ENCODE results near the gene ATP6V1G1.
A peak's percentile ranks its signal among the peaks of the same experiment; 100 is the strongest.
"Not testable (repeated sequence)": the region's sequence is repeated elsewhere in the genome, so short reads cannot be mapped to it uniquely, and the experiment has no call there.

Gene ATP6V1G1

DNA sequence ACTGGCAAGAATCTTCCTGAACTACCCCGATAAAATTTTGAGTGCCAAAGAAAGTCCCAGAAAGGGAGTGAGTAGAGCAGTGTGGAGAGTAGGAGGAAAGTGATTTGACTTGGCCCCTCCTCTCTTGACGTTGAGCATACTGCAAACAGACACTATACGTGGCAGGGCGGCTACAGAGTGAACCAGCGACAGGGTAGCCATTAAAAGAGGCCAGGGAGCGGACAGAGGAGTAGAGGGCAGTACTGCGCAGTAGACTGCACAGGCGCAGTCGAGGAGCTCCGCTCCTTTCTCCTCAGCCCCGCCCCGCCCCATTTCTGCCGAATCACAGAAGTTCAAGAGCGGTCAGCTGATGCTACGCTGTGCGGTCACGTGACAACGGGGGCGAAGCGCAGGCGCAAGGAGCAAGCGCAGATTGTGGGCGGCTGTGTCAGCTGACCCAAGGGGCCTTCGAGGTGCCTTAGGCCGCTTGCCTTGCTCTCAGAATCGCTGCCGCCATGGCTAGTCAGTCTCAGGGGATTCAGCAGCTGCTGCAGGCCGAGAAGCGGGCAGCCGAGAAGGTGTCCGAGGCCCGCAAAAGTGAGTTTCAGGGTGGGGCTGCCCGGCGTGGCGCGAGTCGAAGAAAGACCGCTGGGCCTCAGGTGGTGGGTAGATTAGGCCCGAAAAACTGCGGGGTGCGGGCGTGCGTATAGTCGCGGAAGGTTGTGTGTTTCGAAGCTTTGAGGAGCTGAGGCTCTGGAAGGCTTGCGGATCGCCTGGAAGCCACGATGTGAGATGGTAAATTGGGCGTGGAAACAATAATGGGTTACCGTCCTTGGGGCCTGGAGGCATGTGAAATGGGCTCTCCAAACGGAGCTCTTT lies at the start of gene ATP6V1G1:
Gene ATP6V1G1, plus strand, starts transcription at position 425 of the 858 bp plus-strand sequence. Its CDS starts 70 bp downstream, at position 495.
- DNase-seq (ENCODE audit: low read depth): peak; percentile 97

DNA sequence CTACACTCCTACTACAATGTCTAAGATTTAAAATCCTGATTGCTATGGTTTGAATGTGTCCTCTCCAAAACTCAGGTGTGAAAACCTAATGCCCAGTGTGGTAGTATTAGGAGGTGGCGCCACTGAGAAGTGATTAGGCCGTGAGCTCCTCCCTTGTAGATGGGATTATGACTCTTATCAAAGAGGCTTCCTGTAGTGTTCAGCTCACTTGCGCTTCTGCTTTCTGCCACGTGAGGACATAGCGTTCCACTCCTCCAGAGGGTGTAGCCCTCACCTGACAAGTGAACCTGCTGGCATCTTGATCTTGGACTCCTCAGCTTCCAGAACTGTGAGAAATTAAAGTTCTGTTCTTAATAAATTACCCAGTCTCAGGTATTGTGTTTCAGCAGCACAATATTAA lies 49.3 kb upstream of the ATP6V1G1 start:
- DNase-seq (ENCODE audit: low read depth): no peak

- DNase-seq (ENCODE audit: low read depth): no peak
Measured at GRCh38 chr9:114539701-114540380, 47.7 kb upstream of the ATP6V1G1 start.

DNA sequence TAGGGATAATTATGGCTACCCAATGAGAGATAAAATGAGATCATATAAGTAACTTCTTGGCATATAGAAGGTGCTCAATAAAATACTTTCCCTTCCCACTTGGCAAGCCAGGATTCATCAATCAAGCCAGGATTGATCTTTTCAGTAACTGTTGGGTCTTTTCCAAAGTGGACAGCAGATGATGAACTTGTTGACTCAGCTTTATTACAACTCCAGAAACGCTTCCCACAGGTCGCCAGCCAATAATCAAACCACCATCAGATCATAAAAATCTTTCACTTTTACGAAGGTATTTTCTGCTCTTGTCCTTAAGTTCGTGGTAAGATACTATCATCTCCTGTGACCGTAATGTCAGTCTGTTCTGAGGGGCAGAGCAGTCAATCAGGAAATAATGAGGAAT lies 42.5 kb upstream of the ATP6V1G1 start:
- DNase-seq (ENCODE audit: low read depth): no peak

GRCh38 chr9:114546851-114547250 lies 40.7 kb upstream of the ATP6V1G1 start:
- no peak for DNase-seq (ENCODE audit: low read depth)

DNA sequence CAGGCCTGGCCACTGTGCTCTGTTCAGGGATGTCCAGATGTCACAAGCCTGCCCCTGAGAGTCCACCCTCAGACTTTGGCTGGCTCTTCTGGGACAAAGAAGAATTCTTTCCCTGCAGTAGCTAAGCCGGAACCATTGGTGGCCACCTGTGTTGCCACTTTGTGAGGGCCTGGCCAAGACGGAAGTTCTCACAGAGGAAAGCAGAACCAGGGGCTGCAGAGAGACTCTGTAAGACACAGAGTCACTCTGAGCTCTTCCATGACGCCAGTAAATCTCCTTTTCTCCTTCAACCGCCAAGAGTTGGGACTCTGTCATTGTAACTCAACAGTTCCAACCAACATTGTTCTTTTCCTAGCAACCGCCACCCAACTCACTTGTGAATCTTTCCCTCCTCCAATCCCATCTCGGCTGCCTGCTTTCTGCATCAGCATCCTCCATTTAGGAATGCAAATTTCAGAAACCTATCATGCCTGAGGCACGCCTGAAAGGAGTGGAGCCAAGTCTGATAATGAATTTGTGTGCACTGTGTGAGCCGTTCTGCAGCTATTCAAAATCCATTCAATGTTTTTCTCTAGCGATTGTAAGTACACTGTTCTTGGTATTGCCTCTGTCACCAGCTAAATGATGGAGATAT lies 37.8 kb upstream of the ATP6V1G1 start:
- DNase-seq (ENCODE audit: low read depth): no peak

GRCh38 chr9:114551750-114552685 lies 35.6 kb upstream of the ATP6V1G1 start:
- DNase-seq (ENCODE audit: low read depth): no peak

GRCh38 chr9:114552706-114553105 lies 34.9 kb upstream of the ATP6V1G1 start:
- no peak for DNase-seq (ENCODE audit: low read depth)

GRCh38 chr9:114553202-114553601 lies 34.4 kb upstream of the ATP6V1G1 start:
- DNase-seq (ENCODE audit: low read depth): no peak

DNA sequence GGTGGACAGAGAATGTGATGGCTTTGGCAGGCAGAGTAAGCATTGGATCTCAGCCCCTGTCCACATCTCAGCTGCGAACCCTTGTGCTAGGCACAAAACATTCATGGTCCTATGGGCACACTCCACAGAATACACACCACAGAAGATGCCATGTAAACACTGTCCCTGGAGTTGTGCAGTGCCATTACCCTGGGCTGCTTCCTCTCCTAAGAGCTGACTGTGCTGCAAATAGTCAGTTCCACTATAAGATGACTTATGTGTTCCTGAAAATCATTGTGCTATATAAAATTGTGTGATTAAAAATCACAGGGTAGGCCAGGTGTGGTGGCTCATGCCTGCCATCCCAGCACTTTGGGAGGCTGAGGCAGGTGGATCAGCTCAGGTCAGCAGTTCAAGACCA lies 31.9 kb upstream of the ATP6V1G1 start:
- no peak for DNase-seq (ENCODE audit: low read depth)

GRCh38 chr9:114558027-114558675 lies 29.4 kb upstream of the ATP6V1G1 start:
- DNase-seq (ENCODE audit: low read depth): no peak

- DNase-seq (ENCODE audit: low read depth): no peak
Measured at GRCh38 chr9:114559830-114560513, 27.6 kb upstream of the ATP6V1G1 start.

DNA sequence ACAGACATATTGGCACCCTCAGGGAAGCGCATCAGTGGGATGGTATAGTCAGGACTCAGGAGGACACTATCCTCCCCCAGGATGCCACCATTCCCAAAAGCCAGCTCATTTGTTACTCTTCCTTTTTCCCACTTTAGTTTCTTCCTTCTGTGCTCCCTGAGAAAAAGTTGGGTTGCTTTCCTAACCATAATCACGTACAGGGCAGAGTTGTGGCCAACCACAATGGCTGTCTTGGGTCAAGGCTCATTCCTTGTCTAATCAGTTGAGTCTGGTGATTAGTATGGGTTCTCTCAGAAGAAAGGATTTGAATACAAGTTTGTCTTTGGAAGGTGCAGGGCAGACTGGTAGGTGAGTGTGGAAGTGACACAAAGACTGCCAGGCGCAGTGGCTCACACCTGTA lies 26.6 kb upstream of the ATP6V1G1 start:
- DNase-seq (ENCODE audit: low read depth): no peak

DNA sequence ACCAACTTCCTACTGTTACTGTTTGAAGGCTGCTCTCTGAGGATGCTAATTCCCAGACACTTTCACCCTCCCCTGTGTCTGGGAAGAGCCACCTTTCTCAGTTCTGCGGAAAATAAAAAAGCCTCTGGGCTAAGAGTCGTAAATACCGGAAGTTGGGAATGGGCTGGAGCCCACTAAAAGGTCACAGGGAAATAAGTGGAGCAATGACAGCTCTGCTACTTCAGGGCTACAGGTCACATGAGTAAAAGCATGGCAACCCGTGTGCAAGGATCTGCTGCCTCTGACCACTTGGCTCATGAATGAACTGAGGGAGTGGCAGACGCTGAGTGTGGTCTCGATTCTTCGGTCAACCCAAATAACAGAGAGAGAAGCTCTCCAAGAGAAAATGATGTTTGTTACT lies 25.8 kb upstream of the ATP6V1G1 start:
- no peak for DNase-seq (ENCODE audit: low read depth)

DNA sequence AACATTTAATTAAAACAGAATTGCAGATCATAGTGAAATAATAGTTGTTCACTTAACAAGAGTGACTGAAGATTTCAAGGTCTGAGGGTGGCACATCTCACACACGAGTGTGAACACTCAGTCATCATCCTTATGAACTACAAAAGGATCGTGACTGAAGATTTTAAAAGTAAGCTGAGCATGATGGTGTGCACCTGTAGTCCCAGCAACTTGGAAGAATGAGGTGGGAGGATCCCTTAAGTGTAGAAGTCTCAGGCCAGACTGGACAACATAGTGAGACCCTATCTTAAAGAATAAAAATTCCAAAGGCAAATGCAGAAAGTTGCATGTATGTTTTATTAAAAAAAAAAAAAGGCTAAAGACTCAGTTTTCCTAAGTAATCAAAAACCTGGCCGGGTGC lies 22.4 kb upstream of the ATP6V1G1 start:
- no peak for DNase-seq (ENCODE audit: low read depth)

DNA sequence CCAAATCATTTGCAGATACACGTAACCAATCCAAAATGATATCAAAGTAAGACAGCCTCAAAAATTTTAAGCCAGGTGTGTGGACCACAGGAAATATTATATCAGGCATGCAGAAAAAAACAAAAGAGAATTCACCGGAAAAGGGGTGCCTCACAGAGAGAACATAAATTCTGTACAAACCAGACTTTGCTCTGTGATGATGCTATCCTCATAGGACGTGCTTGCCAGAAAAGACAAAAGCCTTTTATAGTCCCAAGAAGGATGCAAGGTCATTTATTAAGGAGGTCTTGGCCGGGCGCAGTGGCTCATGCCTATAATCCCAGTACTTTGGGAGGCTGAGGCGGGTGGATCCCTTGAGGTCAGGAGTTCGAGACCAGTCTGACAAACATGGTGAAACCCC lies 16.8 kb upstream of the ATP6V1G1 start:
- no peak for DNase-seq (ENCODE audit: low read depth)

DNA sequence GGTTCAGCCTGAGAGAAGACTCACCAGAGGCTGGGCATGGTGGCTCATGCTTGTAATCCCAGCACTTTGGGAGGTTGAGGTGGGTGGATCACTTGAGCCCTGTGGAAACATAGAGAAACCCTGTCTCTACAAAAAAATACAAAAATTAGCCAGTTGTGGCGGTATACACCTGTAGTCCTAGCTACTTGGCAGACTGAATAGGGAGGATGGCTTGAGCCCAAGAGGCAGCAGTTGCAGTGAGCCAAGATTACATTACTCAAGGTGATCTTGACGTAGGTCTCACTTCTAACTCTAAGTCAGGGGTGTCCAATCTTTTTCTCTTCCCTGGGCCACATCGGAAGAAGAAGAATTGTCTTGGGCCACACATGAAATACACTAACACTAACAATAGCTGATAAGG lies 16.2 kb upstream of the ATP6V1G1 start:
- no peak for DNase-seq (ENCODE audit: low read depth)

- DNase-seq (ENCODE audit: low read depth): no peak
Measured at GRCh38 chr9:114572199-114572598, 15.4 kb upstream of the ATP6V1G1 start.

GRCh38 chr9:114574438-114574837 lies 13.1 kb upstream of the ATP6V1G1 start:
- DNase-seq (ENCODE audit: low read depth): no peak

DNA sequence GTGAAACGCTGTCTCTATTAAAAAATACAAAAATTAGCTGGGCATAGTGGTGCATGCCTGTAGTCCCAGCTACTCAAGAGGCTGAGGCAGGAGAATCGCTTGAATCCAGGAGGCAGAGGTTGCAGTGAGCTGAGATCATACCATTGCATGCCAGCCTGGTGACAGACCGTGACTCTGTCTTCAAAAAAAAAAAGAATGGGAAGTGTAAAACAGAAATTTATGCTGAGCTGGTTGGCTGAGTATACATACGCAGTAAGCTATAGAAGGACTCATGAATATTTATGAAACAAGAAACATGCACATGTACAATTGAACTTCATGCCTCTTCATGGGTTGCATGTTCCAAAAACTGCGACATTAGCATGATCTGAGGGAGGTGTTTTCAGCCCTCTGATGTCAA lies 10.8 kb upstream of the ATP6V1G1 start:
- not testable (repeated sequence) for DNase-seq (ENCODE audit: low read depth)

GRCh38 chr9:114578134-114578533 lies 9.4 kb upstream of the ATP6V1G1 start:
- not testable (repeated sequence) for DNase-seq (ENCODE audit: low read depth)
